Neural progenitor cell (in vitro differentiated cells): ENCODE measurements around the gene DMPK. TPM values are rescaled to one million over a fixed set of nuclear protein-coding genes. Genes with fewer than 3 reads are reported as not detected.

Experiments
- DNase-seq: peaks from one replicate; pipeline ENCODE4 v3.0.0-alpha.2; 2016; ENCODE audit warnings: low spot score
- H2AFZ ChIP-seq: fragments of 200-600 bp; sonication (generic); replicated peaks from 2 replicates; pipeline ENCODE4 v1.6.1; 2016; ENCODE audit warnings: antibody characterized with exemption
- H3F3A ChIP-seq: fragments of 200-600 bp; sonication (generic); 2 replicates; pipeline ENCODE4 v1.6.1; 2016; ENCODE audit warnings: antibody characterized with exemption, low read depth
- H3K27ac ChIP-seq: fragments of 200-600 bp; sonication (generic); 2 replicates; pipeline ENCODE4 v1.5.1; 2016; ENCODE audit warnings: mild to moderate bottlenecking
- H3K27me3 ChIP-seq: fragments of 200-600 bp; sonication (generic); 2 replicates; pipeline ENCODE4 v1.6.1; 2016; ENCODE audit warnings: mild to moderate bottlenecking, moderate library complexity
- H3K36me3 ChIP-seq: fragments of 200-600 bp; sonication (generic); 2 replicates; pipeline ENCODE4 v1.5.1; 2016
- H3K4me1 ChIP-seq: fragments of 200-600 bp; sonication (generic); 2 replicates; pipeline ENCODE4 v1.6.1; 2016; ENCODE audit warnings: mixed run types
- H3K4me2 ChIP-seq: fragments of 200-600 bp; sonication (generic); 2 replicates; pipeline ENCODE4 v1.6.1; 2016
- H3K4me3 ChIP-seq: fragments of 200-600 bp; sonication (generic); 2 replicates; pipeline ENCODE4 v1.5.1; 2016
- H3K79me2 ChIP-seq: fragments of 200-600 bp; sonication (generic); 2 replicates; pipeline ENCODE4 v1.6.1; 2016; ENCODE audit warnings: low read depth
- H3K9ac ChIP-seq: fragments of 200-600 bp; sonication (generic); 2 replicates; pipeline ENCODE4 v1.6.1; 2016
- H3K9me3 ChIP-seq: fragments of 200-600 bp; sonication (generic); 2 replicates; pipeline ENCODE4 v1.5.1; 2016; ENCODE audit warnings: low read depth
- H4K20me1 ChIP-seq: fragments of 200-600 bp; sonication (generic); 2 replicates; pipeline ENCODE4 v1.6.1; 2016; ENCODE audit warnings: low read depth
- H3K27ac Mint-ChIP-seq: 3 replicates; pipeline ENCODE4 v1.8.0; 2021; ENCODE audit warnings: mixed read lengths
- H3K27me3 Mint-ChIP-seq: 2 replicates; pipeline ENCODE4 v1.8.0; 2022; ENCODE audit warnings: low read depth, mild to moderate bottlenecking, inconsistent platforms, moderate library complexity, mixed read lengths; ENCODE audit not compliant: insufficient read depth
- H3K36me3 Mint-ChIP-seq: 3 replicates; pipeline ENCODE4 v1.8.0; 2021; ENCODE audit warnings: mixed read lengths
- H3K4me1 Mint-ChIP-seq: 3 replicates; pipeline ENCODE4 v1.8.0; 2021; ENCODE audit warnings: mixed read lengths
- H3K4me3 Mint-ChIP-seq: 3 replicates; pipeline ENCODE4 v1.8.0; 2021; ENCODE audit warnings: mild to moderate bottlenecking, moderate library complexity, mixed read lengths
- H3K9me3 Mint-ChIP-seq: 3 replicates; pipeline ENCODE4 v1.8.0; 2020; ENCODE audit warnings: mixed read lengths
- EZH2 ChIP-seq: fragments of 200-600 bp; sonication (generic); IDR thresholded peaks from 2 replicates; pipeline ENCODE4 v1.6.1; 2017; ENCODE audit warnings: antibody characterized with exemption, mild to moderate bottlenecking, moderate library complexity
- EZH2phosphoT487 ChIP-seq: fragments of 200-600 bp; sonication (generic); IDR thresholded peaks from 2 replicates; pipeline ENCODE4 v1.6.1; 2017; ENCODE audit warnings: antibody characterized with exemption
- total RNA-seq: library from RNA; depleted of rRNA; stranded (reverse); fragments of >200 nt; gene quantifications from 2 replicates; pipeline ENCODE4 v1.2.3, GENCODE V29; 2015; ENCODE audit warnings: low replicate concordance
- TF ChIP-seq, protein P1 (sequence below): fragments of 200-600 bp; sonication (generic); IDR thresholded peaks from 2 replicates; pipeline ENCODE4 v1.5.1; 2017; ENCODE audit warnings: antibody characterized with exemption, mild to moderate bottlenecking

Gene DMPK
- total RNA-seq, 1 donor from 2014 or later: 5.5 TPM

DNA sequence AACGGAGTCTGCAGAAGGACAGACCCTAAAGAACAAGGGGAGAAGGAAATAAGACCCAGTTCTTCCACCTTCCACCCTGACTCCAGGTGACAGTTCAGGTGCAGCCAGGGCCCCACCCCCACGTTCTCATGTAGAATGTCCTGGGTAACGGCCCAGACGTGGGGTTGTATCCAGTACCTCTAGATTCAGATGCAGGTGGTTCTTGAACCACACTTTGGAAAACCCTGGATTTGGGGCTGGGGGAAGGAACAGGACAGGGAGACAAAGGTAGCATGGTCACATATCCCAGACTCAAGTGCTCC is 2.2 kb downstream of the DMPK start:
- peaks cover 16% of the 10 kb centered on the region for H3K36me3 Mint-ChIP-seq
- H3K27me3 ChIP-seq: peaks cover 5% of the 10 kb centered on the region
- TF ChIP-seq, protein P1, sequence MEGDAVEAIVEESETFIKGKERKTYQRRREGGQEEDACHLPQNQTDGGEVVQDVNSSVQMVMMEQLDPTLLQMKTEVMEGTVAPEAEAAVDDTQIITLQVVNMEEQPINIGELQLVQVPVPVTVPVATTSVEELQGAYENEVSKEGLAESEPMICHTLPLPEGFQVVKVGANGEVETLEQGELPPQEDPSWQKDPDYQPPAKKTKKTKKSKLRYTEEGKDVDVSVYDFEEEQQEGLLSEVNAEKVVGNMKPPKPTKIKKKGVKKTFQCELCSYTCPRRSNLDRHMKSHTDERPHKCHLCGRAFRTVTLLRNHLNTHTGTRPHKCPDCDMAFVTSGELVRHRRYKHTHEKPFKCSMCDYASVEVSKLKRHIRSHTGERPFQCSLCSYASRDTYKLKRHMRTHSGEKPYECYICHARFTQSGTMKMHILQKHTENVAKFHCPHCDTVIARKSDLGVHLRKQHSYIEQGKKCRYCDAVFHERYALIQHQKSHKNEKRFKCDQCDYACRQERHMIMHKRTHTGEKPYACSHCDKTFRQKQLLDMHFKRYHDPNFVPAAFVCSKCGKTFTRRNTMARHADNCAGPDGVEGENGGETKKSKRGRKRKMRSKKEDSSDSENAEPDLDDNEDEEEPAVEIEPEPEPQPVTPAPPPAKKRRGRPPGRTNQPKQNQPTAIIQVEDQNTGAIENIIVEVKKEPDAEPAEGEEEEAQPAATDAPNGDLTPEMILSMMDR: no peak
- TF ChIP-seq EZH2phosphoT487: no peak
- no peak for TF ChIP-seq EZH2
- H3K9ac ChIP-seq: no peak overlapping the region
- no peaks in the 10 kb centered on the region for H3K9me3 Mint-ChIP-seq
- peak overlapping the region; percentile 47 for H3K4me3 ChIP-seq
- peaks cover 24% of the 10 kb centered on the region for H3K4me1 ChIP-seq
- H2AFZ ChIP-seq: no peak overlapping the region
- H4K20me1 ChIP-seq: peaks cover 81% of the 10 kb centered on the region
- no peak overlapping the region for H3K27ac Mint-ChIP-seq
- H3K27me3 Mint-ChIP-seq: peaks cover 15% of the 10 kb centered on the region
- H3K4me2 ChIP-seq: peak overlapping the region; percentile 84
- H3K4me3 Mint-ChIP-seq: no peak overlapping the region
- H3K9me3 ChIP-seq: no peaks in the 10 kb centered on the region
- no peaks in the 10 kb centered on the region for H3K36me3 ChIP-seq
- peaks cover 23% of the 10 kb centered on the region for H3F3A ChIP-seq
- no peaks in the 10 kb centered on the region for H3K79me2 ChIP-seq
- no peak overlapping the region for H3K27ac ChIP-seq
- H3K4me1 Mint-ChIP-seq: peaks cover 29% of the 10 kb centered on the region
- DNase-seq: no peak

GRCh38 chr19:45779231-45780145 is 2.8 kb downstream of the DMPK start:
- no peaks in the 10 kb centered on the region for H3K9me3 ChIP-seq
- no peaks in the 10 kb centered on the region for H3K9me3 Mint-ChIP-seq
- H3K27ac Mint-ChIP-seq: peak overlapping the region; percentile 18

GRCh38 chr19:45778010-45778661 is 4.2 kb downstream of the DMPK start:
- Mint-ChIP-seq H3K4me1 (peaks cover 20% of the 10 kb centered on the region), H3K27me3 (peaks cover 14% of the 10 kb centered on the region), H3K36me3 (peaks cover 20% of the 10 kb centered on the region), H3K4me3 (peak overlapping the region; percentile 81), H3K9me3 (no peaks in the 10 kb centered on the region), H3K27ac (no peak overlapping the region)
- H3K27me3 ChIP-seq: peaks cover 5% of the 10 kb centered on the region
- no peak overlapping the region for H2AFZ ChIP-seq
- no peak overlapping the region for H3K4me3 ChIP-seq
- DNase-seq: no peak
- no peak overlapping the region for H3K27ac ChIP-seq
- H3F3A ChIP-seq: peaks cover 26% of the 10 kb centered on the region
- no peak overlapping the region for H3K9ac ChIP-seq
- H3K79me2 ChIP-seq: no peaks in the 10 kb centered on the region
- TF ChIP-seq EZH2phosphoT487: no peak
- TF ChIP-seq, protein P1: no peak
- no peak for TF ChIP-seq EZH2
- peaks cover 19% of the 10 kb centered on the region for H3K4me1 ChIP-seq
- H4K20me1 ChIP-seq: peaks cover 61% of the 10 kb centered on the region
- no peaks in the 10 kb centered on the region for H3K36me3 ChIP-seq
- no peak overlapping the region for H3K4me2 ChIP-seq
- no peaks in the 10 kb centered on the region for H3K9me3 ChIP-seq

More at GRCh38 chr19:45779231-45780145, 2.8 kb downstream of the DMPK start:
- Histone ChIP-seq H2AFZ (no peak overlapping the region), H4K20me1 (peaks cover 74% of the 10 kb centered on the region), H3K36me3 (no peaks in the 10 kb centered on the region), H3F3A (peaks cover 26% of the 10 kb centered on the region), H3K4me3 (peak overlapping the region; percentile 47), H3K27me3 (peaks cover 5% of the 10 kb centered on the region), H3K9ac (no peak overlapping the region), H3K4me1 (peaks cover 24% of the 10 kb centered on the region), H3K27ac (no peak overlapping the region), H3K79me2 (no peaks in the 10 kb centered on the region), H3K4me2 (peak overlapping the region; percentile 84)
- Mint-ChIP-seq H3K36me3 (peaks cover 16% of the 10 kb centered on the region), H3K4me1 (peaks cover 29% of the 10 kb centered on the region), H3K27me3 (peaks cover 15% of the 10 kb centered on the region), H3K4me3 (peak overlapping the region; percentile 81)
- peak; percentile 96 for DNase-seq
- TF ChIP-seq, protein P1: peak; percentile 85
- TF ChIP-seq EZH2: no peak
